Stimulated activated CD8-positive, alpha-beta memory T cell treated with anti-CD3 and anti-CD28 coated beads, Interleukin-2, amount 100 ng/mL, for 48 hours (primary cell): Measurements from ENCODE around the gene ZBTB4.
"Not testable (repeated sequence)": the region's sequence is repeated elsewhere in the genome, so short reads cannot be mapped to it uniquely, and the experiment has no call there.

Experiments used
- DNase-seq, 2 donors: peaks; one replicate each; pipeline ENCODE4 v3.0.0-alpha.2; 2020; ENCODE audit warnings: low read depth in 2 of 2

ZBTB4 gene

DNA sequence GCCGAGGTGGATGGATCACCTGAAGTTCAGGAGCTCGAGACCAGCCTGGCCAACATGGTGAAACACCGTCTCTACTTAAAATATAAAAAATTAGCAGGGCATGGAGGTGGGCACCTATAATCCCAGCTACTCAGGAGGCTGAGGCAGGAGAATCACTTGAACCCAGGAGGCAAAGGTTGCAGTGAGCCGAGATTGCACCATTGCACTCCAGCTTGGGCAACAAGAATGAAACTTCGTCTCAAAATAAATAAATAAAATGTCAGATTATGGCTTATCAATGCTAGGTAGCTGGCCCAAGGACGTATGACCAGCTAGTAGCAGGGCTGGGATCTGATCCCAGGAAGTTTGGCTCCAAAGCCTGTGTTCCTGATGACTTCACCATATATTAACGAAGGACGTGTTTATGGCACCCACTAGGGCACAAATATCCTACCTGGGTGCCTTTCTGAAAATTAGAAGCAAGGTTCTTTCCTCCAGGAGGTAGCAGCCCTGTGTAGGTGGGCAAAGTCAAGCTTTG lies 8.9 kb downstream of the ZBTB4 start:
- DNase-seq, result not testable (repeated sequence)

DNA sequence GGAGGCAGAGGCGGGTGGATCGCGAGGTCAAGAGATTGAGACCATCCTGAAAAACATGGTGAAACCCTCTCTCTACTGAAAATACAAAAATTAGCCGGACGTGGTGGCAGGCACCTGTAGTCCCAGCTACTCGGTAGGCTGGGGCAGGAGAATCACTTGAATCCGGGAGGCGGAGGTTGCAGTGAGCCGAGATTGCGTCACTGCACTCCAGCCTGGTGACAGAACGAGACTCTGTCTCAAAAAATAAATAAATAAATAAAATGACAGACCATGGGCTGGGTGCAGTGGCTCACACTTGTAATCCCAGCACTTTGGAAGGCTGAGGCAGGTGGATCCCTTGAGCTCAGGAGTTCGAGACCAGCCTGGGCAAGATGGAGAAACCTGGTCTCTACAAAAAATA lies 9.6 kb downstream of the ZBTB4 start:
- not testable (repeated sequence) for DNase-seq

DNA sequence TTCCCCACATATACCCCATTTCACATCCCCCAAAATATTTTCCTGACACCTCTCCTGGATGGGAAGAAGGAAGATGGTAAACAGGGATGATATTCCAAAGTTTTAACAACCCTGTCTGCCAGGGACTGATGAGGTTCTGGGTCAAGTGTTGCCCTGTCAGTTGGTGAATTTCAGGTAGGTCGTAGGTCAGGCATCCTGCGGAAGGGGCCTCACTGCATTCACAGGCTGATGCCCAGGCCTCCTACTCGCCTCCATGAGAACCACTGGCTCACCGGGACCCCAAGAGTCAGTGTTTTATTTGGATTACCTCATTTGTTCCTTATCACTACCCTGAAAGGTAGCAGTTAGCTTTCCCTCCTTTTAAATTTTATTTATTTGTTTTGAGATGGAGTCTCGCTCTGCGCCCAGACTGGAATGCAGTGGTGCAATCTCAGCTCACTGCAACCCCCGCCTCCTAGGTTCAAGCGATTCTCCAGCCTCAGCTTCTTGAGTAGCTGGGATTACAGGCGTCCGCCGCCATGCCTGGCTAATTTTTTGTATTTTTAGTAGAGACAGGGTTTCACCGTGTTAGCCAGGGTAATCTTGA lies 10.5 kb downstream of the ZBTB4 start:
- DNase-seq, result no peak

DNA sequence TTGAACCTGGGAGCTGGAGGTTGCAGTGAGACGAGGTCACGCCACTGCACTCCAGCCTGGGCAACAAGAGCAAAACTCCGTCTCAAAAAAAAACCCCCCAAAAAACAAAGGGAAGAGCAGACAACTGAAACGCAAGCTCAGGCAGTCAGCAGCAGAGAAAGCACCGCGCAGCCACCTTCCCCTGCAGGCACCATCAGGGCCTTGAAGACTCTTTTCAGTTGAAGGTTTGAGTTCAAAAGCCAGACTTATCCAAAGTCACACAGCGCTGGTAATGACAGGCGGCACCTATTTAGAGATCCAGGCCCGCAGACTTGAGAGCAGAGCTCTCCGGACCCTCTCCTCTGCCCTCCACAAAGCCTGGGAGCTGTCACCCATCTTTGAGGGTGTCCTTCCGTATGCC lies 11.1 kb downstream of the ZBTB4 start:
- no peak for DNase-seq

DNA sequence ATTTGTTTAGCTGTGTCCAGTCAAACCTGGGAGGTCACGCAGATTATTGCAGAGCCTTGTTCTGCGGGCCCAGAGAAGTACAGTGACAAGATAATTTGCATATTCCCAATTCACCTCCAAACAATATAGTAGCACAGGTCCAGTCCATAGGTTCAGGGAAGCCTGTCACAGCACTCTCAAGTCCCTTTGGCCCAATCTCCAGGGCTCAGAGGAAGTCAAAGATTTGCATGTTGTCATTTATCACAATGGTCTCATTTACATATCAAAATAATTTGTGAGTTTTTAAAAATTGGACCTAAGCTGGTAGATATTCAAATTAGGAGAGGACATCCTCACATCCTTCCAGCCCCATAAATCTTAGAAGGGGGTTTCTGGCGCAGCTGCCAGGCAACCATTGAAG lies 11.9 kb downstream of the ZBTB4 start:
- no peak for DNase-seq

DNA sequence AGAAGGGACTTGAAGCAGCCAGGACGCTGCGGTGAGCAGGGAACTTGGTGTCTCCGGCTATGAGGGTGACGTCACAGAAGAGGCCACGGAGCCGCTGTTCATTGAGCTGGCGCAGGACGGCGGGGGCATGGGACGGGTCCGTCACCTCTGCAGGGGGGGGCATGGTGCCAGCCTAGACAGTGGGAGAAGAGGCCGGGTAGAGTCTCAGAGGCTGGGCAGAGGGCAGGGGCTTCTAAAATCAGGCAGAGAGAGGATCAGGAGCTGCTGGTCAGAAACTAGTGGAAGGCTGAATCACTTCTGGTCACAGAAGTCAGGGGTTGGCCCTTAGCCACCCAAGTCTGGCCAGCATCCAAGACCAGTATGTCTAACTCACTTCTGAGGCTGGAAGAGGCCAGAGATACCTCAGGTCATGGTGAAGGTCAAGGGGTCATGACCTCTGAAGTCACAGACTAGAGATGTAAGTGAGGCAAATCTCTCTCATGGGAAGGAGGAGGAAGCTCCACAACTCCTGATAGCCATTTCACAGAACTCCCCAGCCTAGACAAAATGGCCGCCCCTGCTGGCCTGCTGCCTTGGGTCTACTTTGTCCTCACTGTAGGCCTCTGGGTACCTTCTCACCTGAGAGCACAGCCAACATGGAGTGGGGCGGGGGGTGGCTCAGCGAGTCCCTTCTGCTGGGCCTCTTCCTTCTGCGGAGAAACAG lies 12.6 kb downstream of the ZBTB4 start:
- DNase-seq, result no peak

DNA sequence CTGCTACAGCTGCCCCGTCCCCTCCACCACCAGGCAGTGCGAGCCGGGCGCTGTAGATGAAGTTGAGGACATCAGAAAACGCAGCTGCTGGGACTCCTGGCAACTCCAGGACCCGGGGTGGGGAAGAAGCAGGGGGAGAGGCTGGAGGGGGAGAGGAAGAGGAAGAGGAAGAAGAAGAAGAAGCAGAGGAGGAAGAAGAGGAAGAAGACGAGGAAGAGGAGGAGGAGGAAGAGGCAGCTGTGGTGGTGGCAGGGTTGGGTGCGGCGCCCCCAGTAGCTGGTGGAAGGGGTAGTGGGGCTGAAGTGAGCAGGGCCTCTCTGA lies 13.2 kb downstream of the ZBTB4 start:
- no peak for DNase-seq

DNA sequence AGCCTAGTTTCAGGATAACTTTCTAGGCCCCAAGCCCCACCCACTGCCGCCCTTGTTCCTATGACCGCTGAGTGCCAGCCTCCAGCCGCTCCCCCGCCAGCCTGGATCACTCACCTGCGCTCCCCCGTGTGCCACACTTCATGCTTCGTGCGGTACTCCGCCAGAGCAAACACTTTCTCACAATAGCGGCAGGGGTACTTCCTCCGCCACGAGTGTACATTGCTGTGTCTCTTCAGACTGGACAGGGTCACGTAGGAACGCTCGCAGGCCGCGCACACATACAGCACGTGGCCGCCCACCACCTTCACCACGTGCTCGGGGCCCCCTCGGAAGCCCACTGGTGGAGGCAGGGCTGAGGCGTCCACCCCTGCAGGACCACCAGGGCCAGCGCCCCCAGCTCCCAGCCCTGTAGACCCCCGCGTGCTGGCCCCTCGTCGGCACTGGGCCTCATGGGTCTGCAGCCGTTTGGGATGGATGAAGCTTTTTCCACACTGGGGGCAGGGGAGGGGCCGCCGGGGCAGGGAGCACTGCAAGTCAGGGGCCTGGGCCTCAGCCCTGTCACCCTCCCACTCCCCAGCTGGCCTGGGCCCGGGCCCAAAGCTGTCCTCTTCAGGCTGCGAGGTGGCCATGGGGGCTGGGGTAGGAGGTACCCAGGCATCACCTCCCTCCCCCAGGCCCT lies 13.7 kb downstream of the ZBTB4 start:
- no peak for DNase-seq

DNA sequence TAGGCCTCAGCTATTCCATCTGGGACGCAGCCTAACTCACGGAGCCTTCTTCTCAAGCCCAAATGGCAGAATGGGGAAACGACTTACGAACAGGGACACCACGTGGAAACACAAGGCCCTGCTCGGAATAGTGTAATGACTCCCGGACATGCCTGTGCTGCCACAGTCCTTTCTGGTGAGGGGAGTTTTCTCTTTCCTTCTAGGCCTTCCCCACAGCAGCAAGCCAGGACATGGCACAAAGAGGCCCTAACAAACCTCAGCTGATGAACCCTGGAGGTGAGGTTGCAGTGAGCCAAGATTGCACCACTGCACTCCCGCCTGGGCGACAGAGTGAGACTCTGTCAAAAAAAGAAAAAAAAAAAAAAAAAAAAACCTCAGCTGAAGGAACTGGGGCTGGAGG lies 15.3 kb downstream of the ZBTB4 start:
- no peak for DNase-seq

DNA sequence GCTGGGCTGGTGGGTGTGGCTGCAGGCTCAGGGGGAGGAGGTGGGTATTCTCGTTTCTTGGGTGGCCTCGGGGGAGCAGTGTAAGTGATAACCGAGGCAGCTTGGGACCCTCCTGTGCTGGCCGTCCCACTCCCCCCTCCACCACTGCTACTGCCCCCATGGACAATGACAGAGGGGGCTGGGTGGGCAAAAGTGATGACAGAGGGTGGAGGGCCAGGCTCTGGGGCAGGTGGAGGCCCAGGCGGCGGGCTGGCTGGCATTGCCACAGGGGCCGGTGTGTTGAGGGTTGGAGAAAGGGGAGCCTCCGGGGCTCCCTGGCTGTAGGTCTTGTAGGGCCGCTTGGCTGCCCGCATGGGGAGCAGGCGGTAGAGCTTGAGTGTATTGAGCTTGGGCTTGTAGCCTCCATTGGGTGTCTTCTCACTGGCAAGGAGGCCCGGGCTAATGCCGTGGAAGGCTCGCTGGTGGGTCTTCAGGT lies 16.0 kb downstream of the ZBTB4 start:
- DNase-seq, result no peak

DNA sequence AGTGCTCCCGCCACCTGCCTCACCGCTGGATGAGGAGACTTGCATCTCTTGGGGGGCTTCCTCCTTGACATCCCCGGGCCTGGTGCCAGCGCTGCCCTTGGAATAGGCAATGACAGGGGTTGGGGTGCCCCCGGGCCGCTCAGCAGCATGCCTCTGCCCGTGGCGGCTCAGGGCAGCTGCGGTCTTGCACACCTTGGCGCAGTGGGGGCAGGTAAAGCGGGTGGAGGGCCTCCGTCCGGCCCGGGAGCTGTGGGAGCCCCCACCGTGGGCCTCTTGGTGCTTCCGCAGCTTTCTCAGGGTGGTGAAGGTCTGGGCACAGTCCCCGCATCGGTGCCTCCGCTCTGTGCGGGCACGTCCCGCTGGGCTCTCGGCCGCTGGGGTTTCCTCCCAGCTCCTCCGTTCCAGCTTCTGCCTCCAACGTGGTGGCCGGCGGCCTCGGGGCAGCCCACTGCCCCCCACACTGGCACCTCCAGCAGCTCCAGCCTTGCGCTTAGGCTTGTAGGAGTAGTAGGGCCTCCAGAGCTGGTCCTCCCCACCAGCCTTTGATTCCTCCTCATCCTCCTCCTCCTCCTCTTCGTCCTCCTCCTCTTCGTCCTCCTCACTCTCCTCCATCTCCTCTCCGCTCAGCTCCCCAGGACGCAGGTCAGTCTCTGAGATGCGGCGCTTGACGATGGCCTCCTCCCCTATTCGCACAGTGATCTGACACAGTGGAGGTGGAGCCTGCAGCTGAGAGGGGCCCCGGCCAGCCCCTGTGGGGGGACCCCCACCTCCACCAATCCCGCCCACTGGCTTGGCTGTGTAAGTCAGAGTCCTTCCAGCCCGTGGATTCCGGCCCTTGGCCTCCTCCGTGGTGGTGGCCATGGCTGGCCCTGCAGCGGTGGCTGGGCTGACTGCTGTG lies 16.7 kb downstream of the ZBTB4 start:
- no peak for DNase-seq

DNA sequence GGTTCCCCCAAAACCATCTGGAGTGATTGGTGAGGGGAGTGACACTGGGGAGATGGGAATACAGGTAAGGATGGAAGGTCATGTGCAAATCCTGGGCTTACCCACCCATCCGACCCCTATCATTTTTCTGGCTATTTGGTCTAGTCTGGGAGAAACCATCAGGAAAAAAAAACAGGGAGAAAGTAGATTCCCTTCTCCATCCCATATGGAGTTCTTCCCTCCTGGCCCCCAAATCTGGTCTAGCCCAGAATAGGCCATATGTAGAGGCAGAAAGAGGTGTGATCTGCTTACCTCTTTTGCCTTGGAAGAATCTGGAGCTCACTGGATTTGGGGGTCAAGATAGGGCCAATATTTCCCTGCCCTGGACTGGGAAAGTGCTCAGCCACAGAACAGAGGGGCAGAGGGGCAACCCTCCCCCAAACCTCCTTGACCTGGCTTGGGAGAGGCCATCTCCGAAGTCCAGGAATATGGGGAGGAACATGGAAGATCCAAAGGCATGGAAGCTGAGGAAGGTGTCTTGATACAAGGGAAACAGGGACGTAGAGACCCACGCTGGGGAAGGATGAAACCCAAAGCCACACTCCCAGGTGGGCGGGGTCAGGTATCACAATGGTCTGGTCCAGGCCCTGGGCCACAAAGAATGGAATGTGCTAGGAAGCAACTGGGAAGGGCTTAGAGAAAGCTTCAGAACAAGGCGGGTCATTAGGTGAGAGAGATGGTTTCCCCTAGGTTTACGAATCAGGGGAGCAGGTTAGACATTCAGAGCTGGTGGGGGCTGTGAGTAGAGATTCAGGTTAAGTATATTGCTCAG lies 18.4 kb downstream of the ZBTB4 start:
- DNase-seq, result no peak

DNA sequence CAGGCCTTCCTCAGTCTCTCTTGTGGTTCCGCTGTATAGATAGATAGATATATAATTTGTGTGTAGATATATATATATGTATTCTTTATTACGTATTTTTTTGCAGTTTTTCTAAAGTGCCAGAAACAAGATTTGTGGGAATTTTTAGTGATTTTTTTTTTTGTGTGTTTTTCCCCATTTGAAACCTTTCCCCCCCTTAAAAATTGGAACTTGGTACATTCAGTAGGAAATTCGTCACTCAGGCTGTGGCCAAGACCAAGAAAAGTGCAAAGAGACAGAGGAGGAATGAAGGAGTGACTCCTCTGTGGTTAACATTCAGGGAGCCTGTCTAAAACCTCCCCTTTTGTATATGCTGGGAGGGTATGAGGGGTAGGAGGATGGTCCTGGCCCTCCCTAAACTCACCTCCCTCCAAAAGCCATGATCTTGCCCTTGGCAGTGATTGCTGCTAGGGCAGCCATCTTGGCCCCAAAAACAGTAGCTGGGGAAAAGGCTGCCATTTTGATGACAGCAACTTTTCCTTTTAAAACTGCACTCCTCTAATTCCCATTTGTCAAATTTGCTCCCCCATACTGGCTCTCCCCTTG lies 19.4 kb downstream of the ZBTB4 start:
- no peak for DNase-seq

DNA sequence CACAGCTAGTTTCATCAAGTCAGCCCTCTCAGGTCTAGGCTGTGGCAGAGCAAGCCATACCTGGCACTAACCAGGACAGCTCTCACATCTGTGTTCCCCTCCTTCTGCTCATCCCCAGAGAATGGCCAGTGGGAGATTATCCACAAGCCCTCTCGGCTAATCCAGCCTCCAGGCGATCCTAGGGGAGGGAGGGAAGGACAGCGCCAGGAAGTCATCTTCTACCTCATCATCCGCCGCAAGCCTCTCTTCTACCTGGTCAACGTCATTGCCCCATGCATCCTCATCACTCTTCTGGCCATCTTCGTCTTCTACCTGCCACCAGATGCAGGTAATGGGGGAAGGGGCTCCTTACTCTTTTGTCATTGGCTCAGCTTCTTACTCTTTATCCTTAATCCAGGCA lies 31.0 kb downstream of the ZBTB4 start:
- no peak for DNase-seq

DNA sequence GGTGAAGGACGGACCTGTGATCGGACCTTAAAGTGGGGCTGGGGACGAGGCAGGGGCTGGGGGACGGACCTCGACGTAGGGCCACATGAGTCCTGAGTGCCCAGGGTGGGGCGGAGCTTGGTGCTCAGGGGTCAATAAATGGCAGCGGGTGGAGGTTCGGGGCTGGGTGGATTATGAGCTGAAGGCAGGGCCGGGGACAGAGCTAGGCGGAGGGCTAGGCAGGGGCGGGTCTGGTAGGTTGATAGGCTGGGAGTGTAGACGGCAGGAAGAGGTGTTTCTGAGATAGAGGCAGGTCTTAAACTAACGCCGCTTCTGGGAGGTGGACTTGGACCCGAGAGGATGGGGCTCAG lies 33.8 kb downstream of the ZBTB4 start:
- DNase-seq, result no peak

DNA sequence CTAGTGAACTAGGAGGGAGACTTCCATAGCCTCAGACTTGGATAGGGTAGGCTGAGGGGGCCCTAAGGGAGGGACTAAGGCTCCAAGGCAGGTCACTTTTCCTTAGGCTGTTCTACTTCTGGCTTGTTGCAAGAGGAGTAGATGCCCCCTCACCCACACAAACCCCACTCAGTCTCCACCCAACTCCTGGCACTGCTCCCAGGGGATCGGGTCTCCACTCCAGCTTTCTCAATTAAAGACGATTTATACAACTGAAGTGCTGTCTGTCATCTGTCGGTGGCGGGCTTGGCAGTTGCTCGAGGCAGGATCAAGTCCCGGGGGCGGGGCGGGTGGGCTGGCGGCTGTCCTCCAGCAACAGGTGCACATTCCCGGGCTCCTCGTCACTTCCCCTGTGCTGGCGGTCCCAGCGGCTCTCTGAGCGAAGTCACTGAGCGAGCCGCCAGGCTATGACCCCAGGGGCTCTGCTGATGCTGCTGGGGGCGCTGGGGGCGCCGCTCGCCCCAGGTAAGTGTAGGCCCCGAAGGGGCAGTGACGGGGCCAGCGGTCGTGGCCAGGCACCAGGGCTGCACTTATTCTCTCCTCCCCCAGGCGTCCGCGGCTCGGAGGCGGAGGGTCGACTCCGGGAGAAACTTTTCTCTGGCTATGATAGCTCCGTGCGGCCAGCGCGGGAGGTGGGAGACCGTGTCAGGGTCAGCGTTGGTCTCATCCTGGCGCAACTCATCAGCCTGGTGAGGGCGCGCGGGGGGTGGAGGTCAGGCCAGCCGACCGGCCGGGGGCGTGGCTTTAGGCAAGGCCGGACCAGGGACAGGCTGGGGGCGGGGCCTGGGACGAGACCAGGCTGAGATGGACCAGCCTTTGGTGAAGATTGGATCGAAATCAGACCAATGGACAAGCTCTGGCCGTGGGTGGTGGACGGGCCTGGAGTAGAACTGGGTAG lies 34.5 kb downstream of the ZBTB4 start, which contains the start of gene CHRNB1:
Gene CHRNB1 (plus strand): TSS at position 380 of the 937 bp plus-strand sequence. CDS start 67 bp downstream, at position 447.
- no peak for DNase-seq

DNA sequence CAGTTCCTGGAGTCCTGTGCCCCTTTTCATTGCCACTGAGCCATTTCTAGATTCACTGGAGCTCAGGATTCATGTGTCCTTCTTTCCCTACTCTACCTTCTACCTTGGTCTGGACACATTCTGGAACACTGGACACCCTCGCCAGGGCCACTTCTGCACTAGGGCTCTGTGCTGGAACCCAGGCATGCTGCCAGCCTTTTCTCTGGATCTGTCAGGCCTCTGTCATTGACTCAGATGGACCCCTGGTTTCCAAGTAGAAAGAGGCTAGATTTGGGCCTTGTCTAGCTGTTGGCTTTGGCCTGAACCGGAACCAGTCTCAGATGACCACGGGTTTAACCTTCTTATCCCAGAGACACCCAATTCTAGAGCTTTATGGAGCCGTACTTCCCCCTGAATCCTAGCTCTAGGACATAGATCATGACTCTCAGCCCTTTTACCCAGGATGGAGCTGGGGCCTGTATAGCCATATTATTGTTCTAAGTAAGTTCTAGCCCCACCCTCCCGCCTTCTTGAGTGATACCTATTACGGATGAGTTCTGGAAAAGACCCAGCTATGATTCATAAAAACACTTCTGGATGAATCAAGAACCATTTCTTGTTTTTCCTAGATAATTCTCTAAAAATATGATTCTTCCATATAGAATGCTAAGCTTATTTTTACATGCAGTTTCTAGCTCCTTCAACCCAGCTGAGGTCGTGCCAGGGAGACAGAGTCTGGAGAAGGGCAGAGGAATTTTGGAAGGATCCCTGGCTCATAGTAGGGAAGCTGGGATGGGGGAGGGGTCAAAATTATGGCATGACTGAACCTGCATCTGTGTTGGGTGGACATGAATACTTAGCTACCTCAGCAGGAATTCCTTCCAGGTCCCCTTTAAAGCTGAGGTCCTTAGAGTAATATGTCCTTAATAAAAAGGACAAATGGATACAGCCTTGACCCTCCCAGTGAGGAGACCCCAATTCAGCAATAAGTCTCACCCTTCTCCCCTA lies 35.6 kb downstream of the ZBTB4 start:
- no peak for DNase-seq

DNA sequence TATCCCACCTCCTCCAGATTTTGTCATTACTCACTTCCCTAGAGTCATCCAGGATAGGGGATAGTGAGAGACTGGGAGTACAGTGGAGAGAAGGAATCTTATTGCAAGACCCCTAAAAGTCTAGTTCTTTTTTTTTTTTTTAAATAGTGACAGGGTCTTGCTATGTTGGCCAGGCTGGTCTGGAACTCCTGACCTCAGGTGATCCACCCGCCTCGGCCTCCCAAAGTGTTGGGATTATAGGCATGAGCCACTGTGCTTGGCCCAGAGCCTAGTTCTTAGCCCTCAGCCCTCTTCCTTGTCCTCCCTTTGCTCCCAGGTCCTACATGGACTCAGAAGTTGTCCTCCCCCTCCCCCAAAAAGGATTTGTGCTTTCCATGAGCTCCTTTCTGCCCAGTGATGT lies 37.3 kb downstream of the ZBTB4 start:
- DNase-seq, result no peak
